ENCODE measurements around the gene MSANTD2. TPM values are rescaled to one million over a fixed set of nuclear protein-coding genes. Genes with fewer than 3 reads are reported as not detected.
A peak's percentile ranks its signal among the peaks of the same experiment; 100 is the strongest.

The MSANTD2 gene
- total and polyA plus RNA-seq, 4 experiments from 2014 or later: 2.4 to 26.3 (median 15.9) TPM

- intact Hi-C loops (cut with micrococcal nuclease): loop anchor here (1.0 kb wide), 1 partner anchor 24 kb away; no protein-coding TSS in a partner anchor
- no peaks in the 10 kb centered on the region for H3K9me3 Mint-ChIP-seq
- peak overlapping the region; percentile 83 to 94 (median 86) for H3K4me3 Mint-ChIP-seq
- DNase-seq: peak in 1 of 5 donors; percentile 5
- no peaks in the 10 kb centered on the region for H3K36me3 Mint-ChIP-seq
- Histone ChIP-seq H3K4me1 (ENCODE audit: insufficient read depth, low read length) (peaks cover 17% of the 10 kb centered on the region), H3K4me3 (ENCODE audit: low read length in 2 of 2) (peak overlapping the region in 1 of 2 donors; percentile 60), H3K36me3 (ENCODE audit: insufficient read depth, low read length) (no peaks in the 10 kb centered on the region), H3K27ac (ENCODE audit: low read depth, low read length) (no peak overlapping the region), H3K27me3 (ENCODE audit: insufficient read depth, low read length) (peaks cover 5% of the 10 kb centered on the region), H3K9me3 (ENCODE audit: control insufficient read depth in 1 of 2, low read length in 2 of 2) (no peaks in the 10 kb centered on the region)
- peaks cover 0 to 3% of the 10 kb centered on the region in 2 donors for H3K27me3 Mint-ChIP-seq
- ChIA-PET CTCF (ENCODE audit: partially characterized antibody) (interaction anchor here (1.0 to 17.0 kb wide), 4 partner anchors 10 to 60 kb away, joined by 3 to 239 read pairs (median 6); partner anchors contain the start of gene ESAM), POLR2A (ENCODE audit: partially characterized antibody) (interaction anchor here (0.7 to 2.4 kb wide), 3 partner anchors 8 to 66 kb away, joined by 3 to 9 read pairs (median 4); partner anchors contain the start of gene SIAE)
- peaks cover 3 to 20% (median 16%) of the 10 kb centered on the region in 4 donors for H3K4me1 Mint-ChIP-seq
- peak overlapping the region in 5 of 7 donors; percentile 48 to 80 (median 53) for H3K27ac Mint-ChIP-seq
Measured at GRCh38 chr11:124738713-124739478, 61.3 kb downstream of the MSANTD2 start.

GRCh38 chr11:124737638-124738305, 62.4 kb downstream of the MSANTD2 start:
- H3K9me3 Mint-ChIP-seq: no peaks in the 10 kb centered on the region
- H3K27ac Mint-ChIP-seq: peak overlapping the region in 1 of 7 donors; percentile 42
- ChIA-PET POLR2A (ENCODE audit: partially characterized antibody) (interaction anchor here (1.7 kb wide), 1 partner anchor 9 kb away, joined by 7 read pairs; no protein-coding TSS in a partner anchor), CTCF (ENCODE audit: partially characterized antibody) (interaction anchor here (1.0 to 17.0 kb wide), 4 partner anchors 9 to 28 kb away, joined by 3 to 239 read pairs (median 4); partner anchors contain the start of gene ESAM)
- no peak overlapping the region for H3K27ac ChIP-seq (ENCODE audit: low read depth, low read length)
- peaks cover 5% of the 10 kb centered on the region for H3K27me3 ChIP-seq (ENCODE audit: insufficient read depth, low read length)
- H3K36me3 ChIP-seq (ENCODE audit: insufficient read depth, low read length): no peaks in the 10 kb centered on the region
- H3K27me3 Mint-ChIP-seq: peaks cover 0 to 3% of the 10 kb centered on the region in 2 donors
- no peaks in the 10 kb centered on the region for H3K36me3 Mint-ChIP-seq
- peaks cover 3 to 20% (median 16%) of the 10 kb centered on the region in 4 donors for H3K4me1 Mint-ChIP-seq
- intact Hi-C loops (cut with micrococcal nuclease): no loop called here
- H3K4me3 Mint-ChIP-seq: peak overlapping the region in 1 of 8 donors; percentile 53
- H3K4me1 ChIP-seq (ENCODE audit: insufficient read depth, low read length): peaks cover 17% of the 10 kb centered on the region
- no peak overlapping the region for H3K4me3 ChIP-seq (ENCODE audit: low read length in 2 of 2)
- H3K9me3 ChIP-seq (ENCODE audit: control insufficient read depth in 1 of 2, low read length in 2 of 2): no peaks in the 10 kb centered on the region
- no peak for DNase-seq

GRCh38 chr11:124736736-124737135, 63.5 kb downstream of the MSANTD2 start:
- Mint-ChIP-seq H3K4me3 (no peak overlapping the region), H3K27ac (no peak overlapping the region), H3K36me3 (no peaks in the 10 kb centered on the region), H3K27me3 (peaks cover 0 to 3% of the 10 kb centered on the region in 2 donors), H3K4me1 (peaks cover 3 to 20% (median 16%) of the 10 kb centered on the region in 4 donors), H3K9me3 (no peaks in the 10 kb centered on the region)
- Histone ChIP-seq H3K4me3 (ENCODE audit: low read length in 2 of 2) (no peak overlapping the region), H3K36me3 (ENCODE audit: insufficient read depth, low read length) (no peaks in the 10 kb centered on the region), H3K27me3 (ENCODE audit: insufficient read depth, low read length) (peaks cover 5% of the 10 kb centered on the region), H3K27ac (ENCODE audit: low read depth, low read length) (no peak overlapping the region), H3K9me3 (ENCODE audit: control insufficient read depth in 1 of 2, low read length in 2 of 2) (no peaks in the 10 kb centered on the region), H3K4me1 (ENCODE audit: insufficient read depth, low read length) (peaks cover 17% of the 10 kb centered on the region)
- intact Hi-C loops (cut with micrococcal nuclease): no loop called here
- POLR2A ChIA-PET (ENCODE audit: partially characterized antibody): interaction anchor here (1.7 kb wide), 1 partner anchor 10 kb away, joined by 7 read pairs; no protein-coding TSS in a partner anchor
- CTCF ChIA-PET (ENCODE audit: partially characterized antibody): interaction anchor here (1.1 kb wide), 1 partner anchor 10 kb away, joined by 3 read pairs; no protein-coding TSS in a partner anchor
- DNase-seq: no peak

GRCh38 chr11:124732230-124732629, 68.0 kb downstream of the MSANTD2 start:
- H3K9me3 Mint-ChIP-seq: no peaks in the 10 kb centered on the region
- CTCF ChIA-PET (ENCODE audit: partially characterized antibody): no interaction called here
- H3K9me3 ChIP-seq (ENCODE audit: control insufficient read depth in 1 of 2, low read length in 2 of 2): no peaks in the 10 kb centered on the region

GRCh38 chr11:124729571-124729970, 70.6 kb downstream of the MSANTD2 start:
- Mint-ChIP-seq H3K4me1 (peaks cover 2 to 11% (median 5%) of the 10 kb centered on the region in 4 donors), H3K27me3 (peaks cover 3 to 9% of the 10 kb centered on the region in 2 donors), H3K9me3 (no peaks in the 10 kb centered on the region), H3K4me3 (no peak overlapping the region), H3K36me3 (no peaks in the 10 kb centered on the region), H3K27ac (no peak overlapping the region)
- no peak for DNase-seq
- H3K4me3 ChIP-seq (ENCODE audit: low read length in 2 of 2): no peak overlapping the region
- H3K27me3 ChIP-seq (ENCODE audit: insufficient read depth, low read length): no peaks in the 10 kb centered on the region
- intact Hi-C loops (cut with micrococcal nuclease): no loop called here
- CTCF ChIA-PET (ENCODE audit: partially characterized antibody): interaction anchor here (1.3 kb wide), 1 partner anchor 34 kb away, joined by 3 read pairs; no protein-coding TSS in a partner anchor
- no peaks in the 10 kb centered on the region for H3K4me1 ChIP-seq (ENCODE audit: insufficient read depth, low read length)
- POLR2A ChIA-PET (ENCODE audit: partially characterized antibody): no interaction called here
- no peaks in the 10 kb centered on the region for H3K36me3 ChIP-seq (ENCODE audit: insufficient read depth, low read length)
- no peak overlapping the region for H3K27ac ChIP-seq (ENCODE audit: low read depth, low read length)
- H3K9me3 ChIP-seq (ENCODE audit: control insufficient read depth in 1 of 2, low read length in 2 of 2): no peaks in the 10 kb centered on the region

More at GRCh38 chr11:124732230-124732629, 68.0 kb downstream of the MSANTD2 start:
- Mint-ChIP-seq H3K36me3 (no peaks in the 10 kb centered on the region), H3K4me1 (peaks cover 0 to 5% (median under 1%) of the 10 kb centered on the region in 4 donors), H3K4me3 (no peak overlapping the region), H3K27me3 (no peaks in the 10 kb centered on the region), H3K27ac (peak overlapping the region in 1 of 7 donors; percentile 15)
- intact Hi-C loops (cut with micrococcal nuclease): no loop called here
- Histone ChIP-seq H3K4me1 (ENCODE audit: insufficient read depth, low read length) (no peaks in the 10 kb centered on the region), H3K27ac (ENCODE audit: low read depth, low read length) (no peak overlapping the region), H3K4me3 (ENCODE audit: low read length in 2 of 2) (no peak overlapping the region), H3K36me3 (ENCODE audit: insufficient read depth, low read length) (no peaks in the 10 kb centered on the region), H3K27me3 (ENCODE audit: insufficient read depth, low read length) (no peaks in the 10 kb centered on the region)
- POLR2A ChIA-PET (ENCODE audit: partially characterized antibody): no interaction called here
- no peak for DNase-seq

GRCh38 chr11:124728134-124728533, 72.1 kb downstream of the MSANTD2 start:
- Histone ChIP-seq H3K27me3 (ENCODE audit: insufficient read depth, low read length) (no peaks in the 10 kb centered on the region), H3K4me3 (ENCODE audit: low read length in 2 of 2) (no peak overlapping the region), H3K27ac (ENCODE audit: low read depth, low read length) (no peak overlapping the region), H3K9me3 (ENCODE audit: control insufficient read depth in 1 of 2, low read length in 2 of 2) (no peaks in the 10 kb centered on the region), H3K36me3 (ENCODE audit: insufficient read depth, low read length) (no peaks in the 10 kb centered on the region), H3K4me1 (ENCODE audit: insufficient read depth, low read length) (no peaks in the 10 kb centered on the region)
- no peak for DNase-seq
- ChIA-PET CTCF (ENCODE audit: partially characterized antibody) (no interaction called here), POLR2A (ENCODE audit: partially characterized antibody) (no interaction called here)
- Mint-ChIP-seq H3K9me3 (no peaks in the 10 kb centered on the region), H3K4me3 (no peak overlapping the region), H3K27ac (no peak overlapping the region), H3K36me3 (no peaks in the 10 kb centered on the region), H3K4me1 (peaks cover 2 to 14% (median 5%) of the 10 kb centered on the region in 4 donors), H3K27me3 (peaks cover 3 to 9% of the 10 kb centered on the region in 2 donors)
- intact Hi-C loops (cut with micrococcal nuclease): no loop called here

GRCh38 chr11:124727474-124727873, 72.7 kb downstream of the MSANTD2 start:
- H3K4me3 Mint-ChIP-seq: no peak overlapping the region
- CTCF ChIA-PET (ENCODE audit: partially characterized antibody): no interaction called here
- intact Hi-C loops (cut with micrococcal nuclease): no loop called here
- H3K27me3 Mint-ChIP-seq: peaks cover 8 to 9% of the 10 kb centered on the region in 2 donors
- Histone ChIP-seq H3K36me3 (ENCODE audit: insufficient read depth, low read length) (no peaks in the 10 kb centered on the region), H3K27ac (ENCODE audit: low read depth, low read length) (no peak overlapping the region), H3K4me3 (ENCODE audit: low read length in 2 of 2) (no peak overlapping the region), H3K27me3 (ENCODE audit: insufficient read depth, low read length) (no peaks in the 10 kb centered on the region), H3K9me3 (ENCODE audit: control insufficient read depth in 1 of 2, low read length in 2 of 2) (no peaks in the 10 kb centered on the region), H3K4me1 (ENCODE audit: insufficient read depth, low read length) (no peaks in the 10 kb centered on the region)
- no peaks in the 10 kb centered on the region for H3K9me3 Mint-ChIP-seq
- no peaks in the 10 kb centered on the region for H3K36me3 Mint-ChIP-seq
- peaks cover 5 to 19% (median 8%) of the 10 kb centered on the region in 4 donors for H3K4me1 Mint-ChIP-seq
- POLR2A ChIA-PET (ENCODE audit: partially characterized antibody): no interaction called here
- no peak for DNase-seq
- H3K27ac Mint-ChIP-seq: no peak overlapping the region
